AG08395 (cell line): ENCODE measurements around the gene FOXN1.
A peak's percentile ranks its signal among the peaks of the same experiment; 100 is the strongest.

Experiments
- DNase-seq: peaks from one replicate; pipeline ENCODE4 v3.0.0; 2012; ENCODE audit warnings: mixed read lengths, low spot score

FOXN1 gene

GRCh38 chr17:28526381-28526780 is 20.2 kb downstream of the FOXN1 start:
- DNase-seq, result no peak

GRCh38 chr17:28527181-28527681 is 21.1 kb downstream of the FOXN1 start:
- DNase-seq, result no peak

- no peak for DNase-seq
These were observed 21.7 kb downstream of the FOXN1 start for GRCh38 chr17:28527859-28528258.

- DNase-seq, result peak; percentile 70
These were observed 22.3 kb downstream of the FOXN1 start for GRCh38 chr17:28528327-28529012.

- no peak for DNase-seq
These were observed 22.9 kb downstream of the FOXN1 start for GRCh38 chr17:28529013-28529400.

- DNase-seq, result no peak
These were observed 24.1 kb downstream of the FOXN1 start for GRCh38 chr17:28530250-28530649.

GRCh38 chr17:28530926-28531325 is 24.8 kb downstream of the FOXN1 start:
- DNase-seq, result no peak

- no peak for DNase-seq
These were observed 26.2 kb downstream of the FOXN1 start for GRCh38 chr17:28532050-28532960.

GRCh38 chr17:28533091-28533807 is 27.1 kb downstream of the FOXN1 start:
- no peak for DNase-seq

- DNase-seq, result no peak
These were observed 28.7 kb downstream of the FOXN1 start for GRCh38 chr17:28534740-28535375.

- DNase-seq, result no peak
These were observed 30.5 kb downstream of the FOXN1 start for GRCh38 chr17:28536532-28537218.

- DNase-seq, result no peak
These were observed 31.1 kb downstream of the FOXN1 start for GRCh38 chr17:28537219-28537610.

- DNase-seq, result no peak
These were observed 32.2 kb downstream of the FOXN1 start for GRCh38 chr17:28538296-28538895.

- DNase-seq, result no peak
These were observed 34.1 kb downstream of the FOXN1 start for GRCh38 chr17:28540231-28540630.

GRCh38 chr17:28541439-28541838 is 35.3 kb downstream of the FOXN1 start:
- no peak for DNase-seq

GRCh38 chr17:28544402-28545140 is 38.4 kb downstream of the FOXN1 start:
- DNase-seq, result no peak

GRCh38 chr17:28545141-28545503 is 39.0 kb downstream of the FOXN1 start:
- no peak for DNase-seq

GRCh38 chr17:28545787-28546415 is 39.8 kb downstream of the FOXN1 start:
- DNase-seq, result peak; percentile 29

- DNase-seq, result no peak
These were observed 41.0 kb downstream of the FOXN1 start for GRCh38 chr17:28547096-28547622.
